GM18499 (cell line): ENCODE data around the gene KLRF1.

Experiments
- ATAC-seq: cut with Tn5 transposase; IDR thresholded peaks from one replicate; pipeline ENCODE4 v1.9.1; 2021; ENCODE audit warnings: moderate number of reproducible peaks; ENCODE audit not compliant: insufficient read depth, unreplicated experiment

KLRF1 gene

DNA sequence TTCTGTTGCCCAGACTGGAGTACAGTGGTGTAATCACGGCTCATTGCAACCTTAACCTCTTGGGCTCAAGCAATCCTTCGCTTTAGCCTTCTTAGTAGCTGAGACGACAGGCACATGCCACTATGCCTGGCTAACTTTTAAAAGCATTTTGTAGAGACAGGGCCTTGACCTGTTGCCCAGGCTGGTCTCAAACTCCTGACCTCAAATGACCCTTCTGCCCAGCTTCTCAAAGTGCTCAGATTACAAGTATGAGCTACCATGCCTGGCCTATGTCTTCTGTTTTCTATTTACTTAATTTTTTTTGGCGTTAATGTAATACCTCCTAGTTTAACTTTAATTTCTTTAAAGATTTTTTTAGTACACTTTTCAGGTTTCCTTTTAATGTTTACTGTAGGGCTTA is 20.6 kb upstream of the KLRF1 start:
- no peak for ATAC-seq

DNA sequence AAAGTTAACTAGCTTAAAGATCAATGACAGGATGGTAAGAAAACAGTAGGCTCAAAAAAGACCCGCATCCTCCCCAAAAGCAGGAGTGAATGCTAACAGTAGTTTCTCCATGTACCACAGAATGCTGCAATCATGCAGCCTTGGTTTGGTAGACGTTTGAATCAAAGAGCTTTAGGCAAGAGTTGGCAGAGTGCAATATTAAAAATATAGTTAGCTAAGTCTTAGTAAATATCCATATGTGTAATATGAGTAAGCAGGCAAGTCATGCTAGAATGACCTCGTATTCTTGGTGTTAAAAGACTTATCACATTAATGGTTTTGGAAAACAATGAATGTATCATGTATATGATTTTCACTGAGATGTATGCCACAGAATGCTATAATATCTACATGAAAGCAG is 18.8 kb upstream of the KLRF1 start:
- no peak for ATAC-seq

- no peak for ATAC-seq
Observed at GRCh38 chr12:9809338-9809737, 17.9 kb upstream of the KLRF1 start.

- ATAC-seq, result no peak
Observed at GRCh38 chr12:9809866-9810265, 17.4 kb upstream of the KLRF1 start.

DNA sequence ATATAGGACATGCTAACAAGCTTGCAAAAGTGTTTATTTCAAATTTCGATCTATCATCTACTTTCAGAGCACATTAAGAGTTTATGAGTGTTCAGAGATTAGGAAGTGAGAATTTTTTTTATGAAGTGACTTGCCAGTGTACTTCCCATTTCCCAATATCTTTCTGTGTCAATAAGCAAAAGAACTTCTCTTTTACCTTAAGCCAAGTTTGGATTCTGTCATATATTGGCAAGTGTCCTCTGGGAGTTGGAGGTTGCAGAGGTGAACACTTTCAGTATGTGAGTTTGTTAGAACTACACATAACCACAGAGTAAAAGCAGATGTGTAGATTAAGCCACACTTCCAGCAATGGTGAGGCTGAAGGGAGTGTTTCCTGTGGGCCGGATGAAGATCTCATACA is 16.6 kb upstream of the KLRF1 start:
- no peak for ATAC-seq

DNA sequence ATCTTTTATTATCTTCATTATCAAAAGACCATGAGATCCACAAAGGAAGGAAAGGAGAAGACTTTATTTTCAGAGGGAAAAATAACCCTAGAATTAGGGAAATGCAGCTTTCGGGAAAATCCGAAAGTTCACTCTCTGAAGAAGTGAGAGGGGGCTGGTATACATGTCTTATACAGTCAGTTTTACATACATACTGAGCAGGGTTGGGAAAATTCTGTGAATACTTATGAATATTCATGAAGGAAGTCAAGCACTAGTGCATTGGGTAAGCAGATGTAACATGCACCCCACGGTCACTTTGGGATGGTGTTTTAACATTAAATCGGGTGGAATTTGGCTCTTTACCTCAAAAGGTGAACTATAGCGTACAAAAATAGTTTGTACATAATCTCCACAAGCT is 15.7 kb upstream of the KLRF1 start:
- ATAC-seq, result no peak

DNA sequence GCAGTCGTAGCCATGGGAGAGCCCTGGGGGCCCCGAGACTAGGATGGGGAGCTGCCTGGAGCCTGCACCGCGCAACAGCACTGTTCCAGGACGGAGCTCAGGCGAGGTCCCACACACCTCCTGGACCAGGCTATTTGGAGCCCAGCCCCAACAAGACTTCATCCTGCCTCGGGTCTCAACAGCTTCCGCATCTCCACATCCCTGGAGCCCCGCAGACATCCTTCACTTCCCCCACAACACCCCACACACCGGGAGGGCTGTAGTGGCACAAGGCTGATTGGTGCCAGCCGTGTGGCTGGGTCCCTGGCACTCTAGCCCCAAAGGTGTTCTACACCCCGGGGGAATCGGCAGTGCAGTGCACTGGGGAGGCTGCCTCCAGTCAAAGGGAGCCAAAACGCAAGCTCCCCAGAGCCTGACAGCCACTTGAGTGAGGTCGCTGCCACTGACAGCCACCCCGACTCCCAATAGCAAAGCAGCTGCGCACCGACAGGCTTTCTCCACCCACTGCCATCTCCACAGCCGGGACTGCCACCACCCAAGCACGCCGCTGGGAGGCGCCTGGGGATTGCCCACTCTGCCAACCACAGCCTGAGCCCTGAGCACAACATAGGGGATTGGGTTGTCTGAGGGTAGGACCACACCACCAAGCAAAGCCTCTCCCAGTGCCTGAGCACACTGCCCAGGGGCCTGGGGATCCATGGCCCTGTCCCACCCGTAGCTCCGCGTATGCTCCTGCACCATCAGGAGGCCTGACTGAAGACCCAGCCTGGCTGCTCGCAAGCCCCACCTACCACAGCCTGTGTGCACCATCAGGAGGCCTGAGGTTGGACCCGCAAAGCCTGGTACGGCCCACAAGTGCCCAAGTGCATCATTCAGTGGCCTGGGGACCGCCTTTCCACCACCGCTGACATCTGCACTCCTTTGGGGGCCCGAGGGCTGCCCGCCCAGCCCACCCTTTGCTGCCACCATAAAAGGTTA is 13.2 kb upstream of the KLRF1 start:
- peak; percentile 55 for ATAC-seq

DNA sequence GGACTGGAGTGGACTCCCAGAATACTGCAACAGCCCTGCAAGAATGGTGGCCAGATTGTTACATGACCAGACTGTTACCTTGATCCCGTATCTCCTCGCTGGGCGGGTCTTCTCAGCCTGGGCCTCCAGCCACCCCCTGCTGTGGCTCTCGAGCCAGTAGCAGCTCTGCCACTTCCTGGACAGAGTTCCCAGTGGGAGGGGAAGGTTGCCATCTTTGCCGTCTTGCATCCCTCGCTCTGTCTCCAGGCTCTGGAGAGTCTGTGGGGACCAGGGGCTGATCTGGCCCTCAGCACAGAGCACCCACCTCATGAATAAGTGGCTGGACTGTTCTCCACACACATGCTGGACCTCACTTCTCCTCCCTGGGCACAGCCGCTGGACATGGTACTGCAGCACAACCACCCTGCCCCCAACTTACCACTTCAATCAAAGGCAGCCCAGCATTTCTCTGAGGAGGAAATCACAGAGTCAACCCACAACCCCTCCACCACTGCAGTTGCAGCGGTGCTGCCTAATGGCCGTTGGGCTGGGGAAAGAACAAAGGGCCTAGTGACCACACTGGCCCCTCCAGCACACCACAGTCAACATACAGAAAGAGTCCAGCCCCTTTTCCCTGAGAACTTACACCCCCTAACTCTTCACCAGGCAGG is 6.9 kb upstream of the KLRF1 start:
- ATAC-seq, result no peak

GRCh38 chr12:9829483-9829882 is 2.2 kb downstream of the KLRF1 start:
- no peak for ATAC-seq

DNA sequence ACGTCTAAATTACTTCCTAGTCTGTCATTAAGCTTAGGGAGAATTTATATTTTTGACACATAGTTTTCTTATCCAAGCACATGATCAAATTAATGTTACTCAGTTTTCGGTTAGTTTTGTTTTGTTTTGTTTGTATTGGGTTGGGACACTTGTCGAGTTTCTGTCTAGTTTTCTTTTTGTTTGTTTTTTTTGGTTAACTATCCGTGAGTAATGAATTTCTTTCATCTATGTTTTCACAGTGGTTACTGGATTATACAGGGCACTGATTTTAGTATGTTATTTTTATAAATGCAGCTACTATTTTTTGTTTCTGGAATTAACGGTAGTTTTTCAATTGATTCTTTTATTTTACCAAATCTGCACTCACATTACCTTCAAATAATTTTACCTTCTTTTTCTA is 2.7 kb downstream of the KLRF1 start:
- ATAC-seq, result no peak

- ATAC-seq, result no peak
Observed at GRCh38 chr12:9831720-9832119, 4.4 kb downstream of the KLRF1 start.

GRCh38 chr12:9843407-9843806 is 16.1 kb downstream of the KLRF1 start:
- ATAC-seq, result no peak

- no peak for ATAC-seq
Observed at GRCh38 chr12:9848899-9849298, 21.6 kb downstream of the KLRF1 start.

DNA sequence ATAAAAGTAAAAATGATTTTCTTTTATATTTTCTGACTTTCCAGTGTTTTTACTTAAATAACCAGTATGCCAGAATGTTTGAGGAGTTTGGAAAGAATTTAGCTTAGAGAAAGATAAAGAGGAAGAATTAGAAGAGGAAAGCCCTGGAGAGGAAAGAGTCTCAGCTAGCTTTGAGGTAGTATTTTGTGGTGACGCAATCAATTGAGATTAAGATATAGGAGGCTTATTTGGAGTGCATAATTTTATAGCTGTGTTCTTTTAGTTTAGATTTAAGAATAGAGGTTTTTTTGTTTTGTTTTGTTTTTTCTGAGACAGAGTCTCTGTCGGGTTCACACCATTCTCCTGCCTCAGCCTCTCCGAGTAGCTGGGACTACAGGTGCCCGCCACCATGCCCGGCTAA is 23.8 kb downstream of the KLRF1 start:
- no peak for ATAC-seq

GRCh38 chr12:9851927-9852326 is 24.6 kb downstream of the KLRF1 start:
- ATAC-seq, result no peak

GRCh38 chr12:9856151-9856550 is 28.9 kb downstream of the KLRF1 start:
- no peak for ATAC-seq

DNA sequence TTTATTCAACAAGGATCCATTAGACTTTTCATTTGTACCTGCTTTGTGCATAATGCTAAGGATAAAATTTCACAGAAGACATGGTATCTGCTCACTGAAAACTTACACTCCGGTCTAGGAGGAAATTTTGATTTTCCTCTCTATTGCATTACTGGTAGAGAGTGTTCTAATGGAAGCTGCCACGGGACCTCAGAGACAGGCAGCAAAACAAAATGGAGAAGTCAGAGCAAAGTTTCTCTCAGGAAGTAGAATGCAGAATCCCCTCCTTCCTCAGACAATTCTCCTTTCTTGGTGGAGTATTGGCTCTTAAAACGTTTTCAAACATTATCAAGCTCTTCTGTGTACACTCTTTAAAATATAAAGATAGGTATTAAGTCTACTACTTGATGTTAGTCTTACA is 29.6 kb downstream of the KLRF1 start:
- no peak for ATAC-seq

DNA sequence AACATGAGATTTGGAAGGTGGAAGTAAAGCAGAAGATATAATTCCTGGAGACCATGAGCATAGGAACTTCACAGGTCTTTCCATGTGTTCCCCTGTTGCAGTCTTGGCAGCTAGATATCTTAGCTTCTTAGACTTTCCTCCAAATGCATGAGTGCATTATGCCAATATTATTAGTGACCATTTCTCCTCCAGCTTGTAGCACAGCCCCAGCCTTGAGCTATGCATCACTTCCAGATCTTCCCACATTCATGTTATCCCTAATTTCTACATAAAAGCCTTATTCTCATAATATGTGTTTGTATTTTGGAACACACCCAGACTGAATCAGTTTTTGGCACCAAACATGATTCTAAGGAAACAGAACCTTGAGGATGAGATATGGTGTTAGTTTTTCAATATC is 30.9 kb downstream of the KLRF1 start:
- no peak for ATAC-seq

DNA sequence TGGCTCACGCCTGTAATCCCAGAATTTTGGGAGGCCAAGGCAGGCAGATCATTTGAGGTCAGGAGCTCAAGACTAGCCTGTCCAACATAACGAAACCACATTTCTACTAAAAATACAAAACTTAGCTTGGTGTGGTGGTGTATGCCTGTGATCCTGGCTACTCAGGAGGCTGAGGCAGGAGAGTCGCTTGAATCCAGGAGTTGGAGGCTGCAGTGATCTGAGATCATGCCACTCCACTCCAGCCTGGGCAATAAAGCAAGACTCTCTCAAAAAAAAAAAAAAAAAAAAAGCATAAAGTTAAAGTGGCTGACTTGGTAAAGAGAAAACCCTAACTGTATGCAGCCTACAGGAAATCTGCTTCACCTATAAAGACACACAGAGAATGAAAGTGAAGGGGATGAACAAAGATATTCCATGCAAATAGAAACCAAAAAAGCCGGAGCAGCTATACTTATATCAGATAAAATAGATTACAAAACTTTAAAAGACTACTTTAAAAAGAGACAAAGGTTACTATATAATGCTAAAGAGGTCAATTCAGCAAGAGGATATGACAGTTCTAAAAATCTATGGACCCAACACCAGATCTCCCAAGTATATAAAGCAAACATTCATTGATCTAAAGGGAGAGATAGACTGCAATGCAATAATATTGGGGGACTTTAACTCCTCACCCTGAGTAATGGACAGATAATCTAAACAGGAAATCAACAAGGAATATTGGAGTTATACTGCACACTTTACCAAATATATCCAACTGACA is 37.8 kb downstream of the KLRF1 start:
- no peak for ATAC-seq

DNA sequence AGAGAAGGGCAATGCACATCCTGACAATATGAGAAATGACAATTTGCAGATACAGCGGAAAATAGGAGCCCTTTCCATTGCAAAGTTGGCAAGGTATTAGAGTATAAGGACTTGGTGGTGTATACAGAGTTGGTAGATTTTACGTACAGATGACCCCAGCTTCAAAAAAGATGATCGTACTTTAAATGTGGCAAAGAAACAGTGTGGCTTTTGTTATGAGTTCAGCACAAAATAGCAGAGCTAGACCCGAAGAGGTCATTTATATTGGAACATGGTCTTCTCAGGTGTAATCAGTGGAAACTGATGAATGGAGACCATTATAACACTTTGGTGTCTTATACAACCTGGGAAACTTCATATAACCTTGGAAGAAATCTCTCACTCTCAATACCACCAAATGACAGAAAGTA is 39.6 kb downstream of the KLRF1 start:
- no peak for ATAC-seq

DNA sequence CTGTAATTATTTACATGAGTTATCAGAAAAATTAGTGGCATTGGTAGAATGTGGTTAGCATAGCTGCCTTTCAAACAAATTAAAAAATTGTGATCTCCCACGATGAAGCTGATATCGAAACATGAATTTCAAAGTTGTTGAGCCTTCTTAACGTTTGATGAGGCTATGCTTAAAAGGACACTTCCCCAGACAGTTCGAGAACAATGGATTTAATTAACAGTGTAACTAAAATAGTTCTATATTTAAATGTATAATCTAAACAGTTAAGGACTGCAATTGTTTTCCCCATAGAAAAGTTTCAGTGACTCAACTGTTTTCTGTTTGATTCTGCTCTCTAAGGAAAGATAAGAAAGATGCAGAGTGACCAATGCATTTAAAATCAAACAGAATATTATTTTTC is 40.2 kb downstream of the KLRF1 start:
- no peak for ATAC-seq
